ENCODE results near the gene EDRF1.

DNA sequence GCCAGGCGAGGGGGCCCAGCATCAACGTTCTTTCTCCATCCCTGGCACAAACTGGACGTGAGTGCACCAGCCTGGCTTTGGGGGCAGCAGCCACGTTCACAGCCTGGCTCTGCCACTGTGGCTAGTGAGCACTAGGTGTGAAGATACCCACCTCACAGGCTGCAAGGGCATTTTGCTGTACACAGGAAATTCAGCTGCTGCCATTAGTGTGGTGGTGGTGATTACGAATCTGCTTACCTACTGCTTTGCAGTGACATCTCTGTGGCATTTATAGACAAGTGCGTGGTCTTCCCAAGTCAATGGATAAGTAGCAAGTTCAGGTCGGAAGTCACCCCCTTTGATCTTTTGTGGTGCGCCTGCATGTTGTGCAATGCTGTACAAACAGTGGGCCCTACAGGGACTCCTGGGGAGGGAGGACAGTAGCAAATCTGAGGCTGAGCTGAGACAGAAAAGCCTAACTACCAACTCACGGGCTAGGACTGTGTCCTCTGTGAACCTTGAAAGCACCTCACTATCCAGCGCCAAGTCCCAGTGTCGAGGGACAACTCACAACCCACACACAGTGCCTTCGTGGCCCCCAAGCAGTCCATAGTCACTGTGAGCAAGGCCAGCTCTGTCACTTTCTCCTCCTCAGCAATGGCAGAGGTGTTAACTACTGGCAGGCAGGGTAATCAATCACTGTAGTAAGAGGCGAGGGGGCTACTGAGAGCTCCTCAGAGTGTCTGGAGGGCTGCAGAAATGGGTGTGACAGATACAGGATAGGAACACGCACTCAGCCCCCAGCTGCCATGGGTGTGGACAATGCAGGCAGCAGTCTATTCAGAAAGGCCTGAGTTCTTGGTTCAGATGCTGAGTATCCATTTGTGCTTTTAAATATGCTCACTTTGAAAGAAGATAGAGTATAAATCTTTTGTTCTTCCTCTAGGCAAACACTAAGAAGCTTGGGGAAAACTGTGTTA is 73.1 kb downstream of the EDRF1 start:
- TF ChIP-seq, protein P1, sequence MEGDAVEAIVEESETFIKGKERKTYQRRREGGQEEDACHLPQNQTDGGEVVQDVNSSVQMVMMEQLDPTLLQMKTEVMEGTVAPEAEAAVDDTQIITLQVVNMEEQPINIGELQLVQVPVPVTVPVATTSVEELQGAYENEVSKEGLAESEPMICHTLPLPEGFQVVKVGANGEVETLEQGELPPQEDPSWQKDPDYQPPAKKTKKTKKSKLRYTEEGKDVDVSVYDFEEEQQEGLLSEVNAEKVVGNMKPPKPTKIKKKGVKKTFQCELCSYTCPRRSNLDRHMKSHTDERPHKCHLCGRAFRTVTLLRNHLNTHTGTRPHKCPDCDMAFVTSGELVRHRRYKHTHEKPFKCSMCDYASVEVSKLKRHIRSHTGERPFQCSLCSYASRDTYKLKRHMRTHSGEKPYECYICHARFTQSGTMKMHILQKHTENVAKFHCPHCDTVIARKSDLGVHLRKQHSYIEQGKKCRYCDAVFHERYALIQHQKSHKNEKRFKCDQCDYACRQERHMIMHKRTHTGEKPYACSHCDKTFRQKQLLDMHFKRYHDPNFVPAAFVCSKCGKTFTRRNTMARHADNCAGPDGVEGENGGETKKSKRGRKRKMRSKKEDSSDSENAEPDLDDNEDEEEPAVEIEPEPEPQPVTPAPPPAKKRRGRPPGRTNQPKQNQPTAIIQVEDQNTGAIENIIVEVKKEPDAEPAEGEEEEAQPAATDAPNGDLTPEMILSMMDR (conservative IDR thresholded peaks at IDR 0.05; ENCODE audit: low read depth, low read length) = no peak
- no peak for TF ChIP-seq EZH2 (IDR thresholded peaks at IDR 0.05; ENCODE audit: borderline replicate concordance, low read depth, low read length, poor library complexity, severe bottlenecking)

All from A673 (cell line).